ENCODE results near the gene FAM114A1.

GRCh38 chr4:38907696-38908270, 40.2 kb downstream of the FAM114A1 start:
- TF ChIP-seq CTCF (conservative IDR thresholded peaks at IDR 0.05; ENCODE audit: low read depth, low read length) (no peak), POLR2A (IDR thresholded peaks at IDR 0.05; ENCODE audit: low read depth, low read length) (no peak), RFX5 (IDR thresholded peaks at IDR 0.05; ENCODE audit: low read depth, low read length) (no peak), CEBPB (IDR thresholded peaks at IDR 0.05; ENCODE audit: low read depth, low read length) (no peak), SMC3 (IDR thresholded peaks at IDR 0.05; ENCODE audit: low read depth, low read length) (no peak), USF2 (IDR thresholded peaks at IDR 0.05; ENCODE audit: low read depth, low read length) (no peak), RAD21 (IDR thresholded peaks at IDR 0.05; ENCODE audit: low read length) (no peak), MAFK (IDR thresholded peaks at IDR 0.05; ENCODE audit: low read depth, low read length) (no peak), MAZ (IDR thresholded peaks at IDR 0.05; ENCODE audit: borderline replicate concordance, low read depth, low read length) (no peak), ELK1 (IDR thresholded peaks at IDR 0.05; ENCODE audit: borderline replicate concordance, low read depth, low read length) (no peak), MXI1 (IDR thresholded peaks at IDR 0.05; ENCODE audit: borderline replicate concordance, low read depth, low read length) (no peak), RCOR1 (IDR thresholded peaks at IDR 0.05; ENCODE audit: insufficient replicate concordance, low read length) (no peak)
